ENCODE results near the gene CATSPERD. TPM values are rescaled to one million over a fixed set of nuclear protein-coding genes. Genes with fewer than 3 reads are reported as not detected.

CATSPERD gene
- total RNA-seq, 1 donor from 2014 or later = not detected

DNA sequence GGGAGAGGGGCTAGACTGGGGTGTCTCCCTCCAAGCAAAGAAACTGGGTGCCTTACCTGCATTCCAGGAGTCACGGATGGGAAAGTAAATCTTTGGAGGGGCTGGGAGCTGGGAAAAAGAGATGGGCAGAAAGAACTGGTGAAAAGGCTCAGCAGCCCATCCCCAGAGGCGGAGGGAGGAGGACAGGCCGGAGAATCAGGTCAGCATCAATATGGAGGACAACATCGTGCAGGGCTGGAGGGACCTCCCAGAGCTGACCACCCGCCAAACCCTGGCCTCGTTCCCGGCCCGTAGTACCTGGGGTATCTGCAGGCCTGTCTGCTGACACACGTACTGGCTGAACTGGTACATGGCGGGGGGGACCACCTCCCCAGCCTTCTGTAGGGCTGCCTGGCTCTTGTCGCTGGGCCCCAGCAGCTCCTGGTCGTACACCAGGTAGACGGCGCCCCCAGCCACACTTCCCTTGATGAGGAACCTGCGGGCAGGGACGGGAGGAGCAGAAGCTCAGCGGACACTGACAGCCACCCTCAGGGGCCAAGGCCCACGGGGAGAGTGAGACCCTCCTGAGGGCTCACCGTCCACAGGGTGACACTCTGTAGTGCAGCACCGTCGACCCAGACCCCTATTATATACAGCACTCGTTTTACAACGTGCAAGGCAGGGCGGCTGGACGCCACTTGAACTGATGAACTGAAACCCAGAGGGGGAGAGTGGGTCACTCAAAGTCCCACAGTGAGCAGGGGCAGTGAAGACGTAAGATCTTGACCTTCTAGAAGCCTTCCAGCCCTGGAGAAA lies 41.0 kb upstream of the CATSPERD start:
- DNase-seq (ENCODE audit: low read depth) (no peak), FAIRE-seq (no peak)
- TF ChIP-seq, protein P1, sequence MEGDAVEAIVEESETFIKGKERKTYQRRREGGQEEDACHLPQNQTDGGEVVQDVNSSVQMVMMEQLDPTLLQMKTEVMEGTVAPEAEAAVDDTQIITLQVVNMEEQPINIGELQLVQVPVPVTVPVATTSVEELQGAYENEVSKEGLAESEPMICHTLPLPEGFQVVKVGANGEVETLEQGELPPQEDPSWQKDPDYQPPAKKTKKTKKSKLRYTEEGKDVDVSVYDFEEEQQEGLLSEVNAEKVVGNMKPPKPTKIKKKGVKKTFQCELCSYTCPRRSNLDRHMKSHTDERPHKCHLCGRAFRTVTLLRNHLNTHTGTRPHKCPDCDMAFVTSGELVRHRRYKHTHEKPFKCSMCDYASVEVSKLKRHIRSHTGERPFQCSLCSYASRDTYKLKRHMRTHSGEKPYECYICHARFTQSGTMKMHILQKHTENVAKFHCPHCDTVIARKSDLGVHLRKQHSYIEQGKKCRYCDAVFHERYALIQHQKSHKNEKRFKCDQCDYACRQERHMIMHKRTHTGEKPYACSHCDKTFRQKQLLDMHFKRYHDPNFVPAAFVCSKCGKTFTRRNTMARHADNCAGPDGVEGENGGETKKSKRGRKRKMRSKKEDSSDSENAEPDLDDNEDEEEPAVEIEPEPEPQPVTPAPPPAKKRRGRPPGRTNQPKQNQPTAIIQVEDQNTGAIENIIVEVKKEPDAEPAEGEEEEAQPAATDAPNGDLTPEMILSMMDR (IDR thresholded peaks at IDR 0.05; ENCODE audit: insufficient read depth, low read length, severe bottlenecking) = no peak
- H3K36me3 ChIP-seq (ENCODE audit: control insufficient read depth, insufficient read depth, low read length) = peaks cover 5% of the 10 kb centered on the region
- no peaks in the 10 kb centered on the region for H3K27me3 ChIP-seq (ENCODE audit: control insufficient read depth, insufficient read depth, low read length)
- peak overlapping the region; percentile 80 for H3K4me3 ChIP-seq (ENCODE audit: low read depth, low read length)

- DNase-seq (ENCODE audit: low read depth) = no peak
- TF ChIP-seq, protein P1 (IDR thresholded peaks at IDR 0.05; ENCODE audit: insufficient read depth, low read length, severe bottlenecking) = no peak
- Histone ChIP-seq H3K4me3 (ENCODE audit: low read depth, low read length) (peak overlapping the region; percentile 80), H3K36me3 (ENCODE audit: control insufficient read depth, insufficient read depth, low read length) (peaks cover 5% of the 10 kb centered on the region), H3K27me3 (ENCODE audit: control insufficient read depth, insufficient read depth, low read length) (no peaks in the 10 kb centered on the region)
- FAIRE-seq = no peak
Measured at GRCh38 chr19:5680084-5680436, 40.4 kb upstream of the CATSPERD start.

- peaks cover 5% of the 10 kb centered on the region for H3K36me3 ChIP-seq (ENCODE audit: control insufficient read depth, insufficient read depth, low read length)
- TF ChIP-seq, protein P1 (IDR thresholded peaks at IDR 0.05; ENCODE audit: insufficient read depth, low read length, severe bottlenecking) = no peak
- peak; percentile 97 for DNase-seq (ENCODE audit: low read depth)
- peak within 1 kb of the TSS; percentile 80 for H3K4me3 ChIP-seq (ENCODE audit: low read depth, low read length)
- FAIRE-seq = no peak
- H3K27me3 ChIP-seq (ENCODE audit: control insufficient read depth, insufficient read depth, low read length) = no peaks in the 10 kb centered on the region
Measured at GRCh38 chr19:5680437-5681368, 39.7 kb upstream of the CATSPERD start, which contains the start of the genes HSD11B1L and MICOS13. HSD11B1L (plus strand) TSS chr19:5681027; CDS start chr19:5684833, 3,806 bp downstream. MICOS13 (minus strand) TSS chr19:5680516; CDS start chr19:5680486, 30 bp downstream.

GRCh38 chr19:5681391-5682106 lies 38.9 kb upstream of the CATSPERD start:
- TF ChIP-seq, protein P1 (IDR thresholded peaks at IDR 0.05; ENCODE audit: insufficient read depth, low read length, severe bottlenecking) = no peak
- FAIRE-seq (no peak), DNase-seq (ENCODE audit: low read depth) (no peak)
- Histone ChIP-seq H3K36me3 (ENCODE audit: control insufficient read depth, insufficient read depth, low read length) (peaks cover 5% of the 10 kb centered on the region), H3K27me3 (ENCODE audit: control insufficient read depth, insufficient read depth, low read length) (no peaks in the 10 kb centered on the region), H3K4me3 (ENCODE audit: low read depth, low read length) (peak overlapping the region; percentile 80)

DNA sequence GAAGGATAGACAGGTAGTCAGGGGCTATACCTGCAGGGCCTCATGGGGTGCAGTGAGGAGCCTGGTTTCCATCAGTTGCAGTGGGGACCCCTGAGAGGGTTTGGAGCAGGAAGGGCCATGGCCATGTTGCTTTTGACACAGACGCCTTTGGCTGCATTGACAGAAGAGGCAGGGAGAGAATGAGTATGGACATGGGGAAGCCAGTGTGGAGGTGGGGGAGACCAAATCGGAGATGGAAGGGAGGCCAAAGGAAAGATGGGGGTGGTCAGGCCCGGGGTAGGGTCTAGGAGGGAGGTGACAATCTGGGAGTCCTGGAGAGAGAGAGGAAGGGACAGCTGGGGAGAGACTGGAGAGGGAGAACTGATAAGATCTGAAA lies 38.3 kb upstream of the CATSPERD start:
- DNase-seq (ENCODE audit: low read depth) (no peak), FAIRE-seq (no peak)
- Histone ChIP-seq H3K27me3 (ENCODE audit: control insufficient read depth, insufficient read depth, low read length) (no peaks in the 10 kb centered on the region), H3K4me3 (ENCODE audit: low read depth, low read length) (no peak overlapping the region), H3K36me3 (ENCODE audit: control insufficient read depth, insufficient read depth, low read length) (peaks cover 5% of the 10 kb centered on the region)
- TF ChIP-seq, protein P1 (IDR thresholded peaks at IDR 0.05; ENCODE audit: insufficient read depth, low read length, severe bottlenecking) = no peak

Measured in bronchial epithelial cell (primary cell).